Small intestine (tissue), 7 donors: ENCODE measurements around the gene ODAD4. TPM values are rescaled to one million over a fixed set of nuclear protein-coding genes. Genes with fewer than 3 reads are reported as not detected.
A peak's percentile ranks its signal among the peaks of the same experiment; 100 is the strongest.

ENCODE experiments used
- DNase-seq, 2 donors: peaks; one replicate each; pipeline versions ENCODE4 v3.0.0 to v3.0.0-alpha.2; 2013
- FAIRE-seq: peaks from 2 replicates; lab custom pipeline; 2012; peaks lifted over from hg19 to GRCh38; lab: Jason Lieb, UNC
- H3K27ac ChIP-seq, 3 donors: one replicate each; pipeline ENCODE4 v1.5.1; 2013; ENCODE audit warnings: low read length in 2 of 3, mild to moderate bottlenecking in 2 of 3, control low read depth in 1 of 3, inconsistent platforms in 1 of 3, low read depth in 1 of 3, moderate library complexity in 1 of 3
- H3K27me3 ChIP-seq, 3 donors: one replicate each; pipeline ENCODE4 v1.6.1; 2013; ENCODE audit warnings: low read length in 3 of 3, inconsistent platforms in 1 of 3; ENCODE audit not compliant: control insufficient read depth in 3 of 3, insufficient read depth in 3 of 3
- H3K36me3 ChIP-seq, 3 donors: one replicate each; pipeline ENCODE4 v1.6.1; 2013; ENCODE audit warnings: low read length in 3 of 3, inconsistent platforms in 1 of 3, low read depth in 1 of 3, mild to moderate bottlenecking in 1 of 3, moderate library complexity in 1 of 3; ENCODE audit not compliant: control insufficient read depth in 3 of 3, insufficient read depth in 2 of 3
- H3K4me1 ChIP-seq, 3 donors: one replicate each; pipeline ENCODE4 v1.6.1; 2013; ENCODE audit warnings: low read length in 2 of 3, inconsistent platforms in 1 of 3, low read depth in 1 of 3, mild to moderate bottlenecking in 1 of 3, moderate library complexity in 1 of 3; ENCODE audit not compliant: control insufficient read depth in 3 of 3, insufficient read depth in 2 of 3
- H3K4me3 ChIP-seq, 3 donors: one replicate each; pipeline ENCODE4 v1.5.1; 2013; ENCODE audit warnings: low read length in 3 of 3, control low read depth in 1 of 3, inconsistent platforms in 1 of 3, low read depth in 1 of 3, mild to moderate bottlenecking in 1 of 3, moderate library complexity in 1 of 3
- H3K9me3 ChIP-seq, 2 donors: one replicate each; pipeline ENCODE4 v1.6.1; 2013; ENCODE audit warnings: low read depth in 1 of 2, low read length in 1 of 2; ENCODE audit not compliant: control insufficient read depth in 2 of 2, insufficient read depth in 1 of 2
- WGBS, 3 donors: extraction: QIAGEN DNeasy Blood & Tissue Kit; methylation state at CpG; one replicate each; pipeline ENCODE4 v1.1.7; 2013; 5-methylcytosine and 5-hydroxymethylcytosine counted together
- polyA plus RNA-seq, 4 donors: library from polyadenylated mRNA; stranded (reverse) in 3 of 4; unstranded in 1 of 4; fragments of 200-250 nt in 3 of 4; fragments of 120-200 nt in 1 of 4; gene quantifications; one replicate each; pipeline versions ENCODE4 v1.2.1 to v1.2.3, GENCODE V29; 2013
- donor health status: healthy with polysubstance abuse.
- donor health status: control.
- donor health status: control.
- donor health status: Bipolar disorder and iron deficiency.
- donor health status: healthy.

Gene ODAD4
- polyA plus RNA-seq, 4 donors = 0.28 to 0.50 TPM; not detected in 2

GRCh38 chr17:41907633-41908539 lies 22.5 kb upstream of the ODAD4 start:
- Histone ChIP-seq H3K27me3 (no peaks in the 10 kb centered on the region), H3K27ac (peak overlapping the region; percentile 29 to 74 (median 45)), H3K4me1 (peaks cover 6 to 52% (median 9%) of the 10 kb centered on the region in 3 donors), H3K36me3 (peaks cover 26 to 93% (median 26%) of the 10 kb centered on the region in 3 donors), H3K9me3 (no peaks in the 10 kb centered on the region), H3K4me3 (no peak overlapping the region)
- FAIRE-seq (no peak), DNase-seq (peak; percentile 95 to 97)
- 49 to 70% (median 49%) methylated on average over 14 of the region's 14 CpGs for WGBS, 3 donors

- Histone ChIP-seq H3K27ac (peak overlapping the region in 1 of 3 donors; percentile 74), H3K27me3 (no peaks in the 10 kb centered on the region), H3K9me3 (no peaks in the 10 kb centered on the region), H3K36me3 (peaks cover 26 to 95% (median 26%) of the 10 kb centered on the region in 3 donors), H3K4me1 (peaks cover 6 to 59% (median 10%) of the 10 kb centered on the region in 3 donors), H3K4me3 (no peak overlapping the region)
- DNase-seq (no peak), FAIRE-seq (no peak)
- WGBS, 3 donors = 93 to 97% (median 94%) methylated on average over 12 to 13 of the region's 13 CpGs
These were observed 21.3 kb upstream of the ODAD4 start for GRCh38 chr17:41909088-41909487.

- peaks cover 20 to 88% (median 22%) of the 10 kb centered on the region in 3 donors for H3K36me3 ChIP-seq
- FAIRE-seq (no peak), DNase-seq (no peak)
- WGBS, 3 donors = 91 to 92% (median 91%) methylated on average over 13 of the region's 13 CpGs
- no peak overlapping the region for H3K4me3 ChIP-seq
- H3K4me1 ChIP-seq = peaks cover 6 to 57% (median 10%) of the 10 kb centered on the region in 3 donors
- no peaks in the 10 kb centered on the region for H3K9me3 ChIP-seq
- no peaks in the 10 kb centered on the region for H3K27me3 ChIP-seq
- H3K27ac ChIP-seq = no peak overlapping the region
These were observed 19.6 kb upstream of the ODAD4 start for GRCh38 chr17:41910701-41911391.

- no peaks in the 10 kb centered on the region for H3K9me3 ChIP-seq
- peaks cover 20 to 72% (median 22%) of the 10 kb centered on the region in 3 donors for H3K36me3 ChIP-seq
- FAIRE-seq = no peak
- no peaks in the 10 kb centered on the region for H3K27me3 ChIP-seq
- H3K4me3 ChIP-seq = no peak overlapping the region
- DNase-seq = no peak
- H3K4me1 ChIP-seq = peaks cover 3 to 49% (median 9%) of the 10 kb centered on the region in 3 donors
- 71 to 86% (median 78%) methylated on average over 1 of the region's 1 CpG for WGBS, 3 donors
- H3K27ac ChIP-seq = no peak overlapping the region
These were observed 17.5 kb upstream of the ODAD4 start for GRCh38 chr17:41912925-41913324.

- peaks cover 3 to 42% (median 8%) of the 10 kb centered on the region in 3 donors for H3K4me1 ChIP-seq
- H3K27me3 ChIP-seq = no peaks in the 10 kb centered on the region
- FAIRE-seq (no peak), DNase-seq (no peak)
- peaks cover 17 to 63% (median 22%) of the 10 kb centered on the region in 3 donors for H3K36me3 ChIP-seq
- H3K4me3 ChIP-seq = peak overlapping the region in 1 of 3 donors; percentile 6
- peak overlapping the region in 1 of 3 donors; percentile 84 for H3K27ac ChIP-seq
- no peaks in the 10 kb centered on the region for H3K9me3 ChIP-seq
- WGBS, 3 donors = 81 to 84% (median 81%) methylated on average over 4 of the region's 4 CpGs
These were observed 16.6 kb upstream of the ODAD4 start for GRCh38 chr17:41913798-41914197.

- H3K9me3 ChIP-seq = no peaks in the 10 kb centered on the region
- H3K4me3 ChIP-seq = peak overlapping the region in 2 of 3 donors; percentile 6 to 8
- FAIRE-seq (no peak), DNase-seq (peak; percentile 76 to 81)
- H3K4me1 ChIP-seq = peaks cover 3 to 43% (median 8%) of the 10 kb centered on the region in 3 donors
- H3K27me3 ChIP-seq = no peaks in the 10 kb centered on the region
- peaks cover 17 to 57% (median 21%) of the 10 kb centered on the region in 3 donors for H3K36me3 ChIP-seq
- H3K27ac ChIP-seq = peak overlapping the region in 2 of 3 donors; percentile 8 to 84
- WGBS, 3 donors = 6 to 44% (median 36%) methylated on average over 6 of the region's 6 CpGs
These were observed 16.1 kb upstream of the ODAD4 start for GRCh38 chr17:41914358-41914766.

- H3K9me3 ChIP-seq = no peaks in the 10 kb centered on the region
- H3K36me3 ChIP-seq = peaks cover 13 to 51% (median 16%) of the 10 kb centered on the region in 3 donors
- H3K27ac ChIP-seq = peak overlapping the region; percentile 5 to 84 (median 37)
- no peak for FAIRE-seq
- H3K27me3 ChIP-seq = no peaks in the 10 kb centered on the region
- 66 to 77% (median 75%) methylated on average over 5 of the region's 5 CpGs for WGBS, 3 donors
- H3K4me3 ChIP-seq = no peak overlapping the region
- DNase-seq = no peak
- peaks cover 3 to 49% (median 8%) of the 10 kb centered on the region in 3 donors for H3K4me1 ChIP-seq
These were observed 15.4 kb upstream of the ODAD4 start for GRCh38 chr17:41915020-41915419.

- Histone ChIP-seq H3K36me3 (peaks cover 8 to 45% (median 15%) of the 10 kb centered on the region in 3 donors), H3K27me3 (no peaks in the 10 kb centered on the region), H3K27ac (peak overlapping the region in 2 of 3 donors; percentile 12 to 84), H3K4me1 (peaks cover 3 to 51% (median 8%) of the 10 kb centered on the region in 3 donors), H3K9me3 (no peaks in the 10 kb centered on the region), H3K4me3 (no peak overlapping the region)
- DNase-seq (no peak), FAIRE-seq (no peak)
- 72 to 80% (median 74%) methylated on average over 2 of the region's 2 CpGs for WGBS, 3 donors
These were observed 14.9 kb upstream of the ODAD4 start for GRCh38 chr17:41915566-41915965.
